GM21360 (cell line): ENCODE measurements around the gene FSTL4.

Experiments used
- ATAC-seq: cut with Tn5 transposase; IDR thresholded peaks from one replicate; pipeline ENCODE4 v1.9.1; 2021; ENCODE audit warnings: mild to moderate bottlenecking, moderate library complexity; ENCODE audit not compliant: unreplicated experiment

Gene FSTL4

GRCh38 chr5:133611357-133612248 lies 738 bp downstream of the FSTL4 start:
- no peak for ATAC-seq

- ATAC-seq, result no peak
These were observed 1.6 kb downstream of the FSTL4 start for GRCh38 chr5:133610489-133611356.

- no peak for ATAC-seq
These were observed 4.9 kb downstream of the FSTL4 start for GRCh38 chr5:133607451-133607850.

DNA sequence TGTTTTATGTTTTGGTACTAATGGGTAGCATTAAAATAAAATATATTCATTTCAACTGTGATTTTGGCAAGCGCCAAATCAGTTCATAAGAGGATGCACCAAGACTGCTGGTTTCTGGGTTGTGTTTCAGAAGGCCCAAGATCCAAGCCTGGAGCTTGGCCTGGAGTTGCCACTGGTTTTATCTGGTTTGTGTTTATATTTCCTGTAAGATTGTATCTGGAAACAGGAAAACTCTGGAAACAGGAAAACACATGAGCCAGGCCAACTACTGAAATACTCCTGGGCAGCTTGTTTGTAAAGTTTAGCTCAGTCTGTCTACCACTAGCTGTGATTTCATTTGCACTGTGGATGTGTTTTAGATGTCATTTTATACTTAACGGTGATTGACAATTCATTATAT lies 5.5 kb downstream of the FSTL4 start:
- no peak for ATAC-seq

GRCh38 chr5:133605323-133605722 lies 7.0 kb downstream of the FSTL4 start:
- ATAC-seq, result no peak

DNA sequence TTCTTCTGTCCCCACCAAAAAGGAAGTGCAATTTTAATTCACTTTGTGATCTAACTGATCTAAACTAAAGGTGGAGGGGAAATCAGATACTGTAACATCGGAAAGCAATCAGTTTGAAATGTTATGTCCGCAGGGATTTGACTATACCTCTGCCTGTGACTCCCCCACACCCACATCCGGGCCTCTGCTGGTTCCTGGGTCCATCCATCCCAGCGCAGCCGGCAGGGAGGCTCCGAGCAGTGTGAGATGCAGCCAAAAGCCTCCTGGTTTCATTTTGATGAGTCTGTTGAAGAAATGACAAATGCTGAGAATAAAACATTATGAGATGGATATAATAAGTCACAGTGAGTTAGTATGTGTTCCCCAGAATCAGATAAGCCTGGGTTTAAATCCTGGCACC lies 8.6 kb downstream of the FSTL4 start:
- no peak for ATAC-seq

GRCh38 chr5:133602835-133603380 lies 9.4 kb downstream of the FSTL4 start:
- ATAC-seq, result no peak

GRCh38 chr5:133599600-133599999 lies 12.7 kb downstream of the FSTL4 start:
- ATAC-seq, result no peak

GRCh38 chr5:133599044-133599443 lies 13.3 kb downstream of the FSTL4 start:
- no peak for ATAC-seq

- no peak for ATAC-seq
These were observed 16.3 kb downstream of the FSTL4 start for GRCh38 chr5:133596049-133596448.

DNA sequence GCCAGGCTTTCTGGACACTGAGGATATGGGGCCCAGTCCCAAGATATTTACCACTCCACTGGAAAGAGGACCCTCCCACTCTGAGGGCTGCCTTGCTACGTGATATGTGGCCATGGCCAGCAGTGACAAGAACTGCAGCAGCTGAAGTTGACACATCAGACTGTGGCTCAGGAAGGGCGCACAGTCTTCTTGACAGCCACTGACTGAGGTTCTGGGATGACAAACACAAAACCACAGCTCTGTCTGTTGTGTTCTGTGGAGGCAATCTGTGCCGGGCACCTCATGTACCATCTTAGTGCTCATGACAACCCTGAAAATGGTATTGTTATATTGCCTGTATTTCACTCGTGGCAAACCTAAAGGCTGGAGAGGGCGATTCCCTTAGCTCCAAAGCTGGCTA lies 16.9 kb downstream of the FSTL4 start:
- ATAC-seq, result no peak

DNA sequence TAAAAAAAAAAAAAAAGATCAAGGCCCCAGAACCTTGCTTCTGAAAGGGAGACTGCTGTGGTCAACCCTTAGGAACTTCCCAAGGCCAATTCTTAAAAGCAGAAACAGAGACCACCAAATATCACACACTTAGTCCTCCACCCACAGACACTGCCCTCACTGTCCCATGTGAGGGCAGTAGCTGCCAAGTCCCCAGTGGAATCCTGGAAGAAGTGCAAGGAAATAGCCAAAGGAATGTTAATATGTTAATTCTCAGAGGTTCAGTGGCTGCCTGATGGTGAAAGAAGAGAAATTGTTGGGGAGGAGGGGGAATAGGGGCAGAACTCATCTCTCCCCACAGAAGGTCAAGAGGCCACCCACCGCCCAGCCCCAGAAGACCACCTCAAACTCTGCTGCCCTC lies 23.1 kb downstream of the FSTL4 start:
- no peak for ATAC-seq

- ATAC-seq, result no peak
These were observed 29.4 kb downstream of the FSTL4 start for GRCh38 chr5:133582971-133583370.

DNA sequence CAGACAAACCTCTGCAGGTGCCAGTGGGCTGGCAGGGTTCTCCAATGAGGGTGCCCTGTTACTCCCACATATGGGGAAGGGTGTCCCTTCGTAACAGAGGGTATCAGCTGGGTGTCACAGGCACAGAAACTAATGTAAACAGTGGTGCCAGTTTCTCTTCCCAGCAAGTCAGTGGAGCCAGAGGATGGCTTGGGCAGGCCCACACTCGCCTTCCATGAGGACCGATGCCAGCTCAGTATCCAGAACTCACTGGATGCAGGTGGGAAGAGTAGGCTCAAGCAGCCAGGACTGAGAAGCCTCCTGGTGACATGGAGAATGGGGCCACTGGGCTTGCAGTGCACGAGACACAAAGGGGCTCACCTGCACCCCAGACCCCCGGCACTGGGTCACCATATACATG lies 30.4 kb downstream of the FSTL4 start:
- ATAC-seq, result no peak

- ATAC-seq, result no peak
These were observed 31.0 kb downstream of the FSTL4 start for GRCh38 chr5:133581348-133581747.

DNA sequence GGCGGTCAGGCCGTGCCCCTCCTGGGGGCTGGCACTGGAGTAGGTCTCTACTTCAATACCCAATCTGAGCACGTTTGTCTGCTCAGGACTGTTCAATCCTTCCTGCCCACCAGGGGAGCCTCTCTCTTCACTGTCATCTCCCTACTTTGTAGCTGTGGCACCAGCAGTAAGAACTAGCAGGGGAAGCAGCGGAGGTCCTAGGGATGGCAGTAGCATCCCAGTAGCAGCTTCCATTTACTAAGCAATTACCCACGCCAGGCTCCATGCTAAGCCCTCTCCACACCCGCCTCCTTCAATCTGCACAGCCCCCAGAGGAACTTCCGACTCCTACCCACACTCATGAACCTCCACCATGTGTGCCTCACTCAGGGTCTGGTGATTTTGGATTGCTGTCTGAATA lies 31.7 kb downstream of the FSTL4 start:
- no peak for ATAC-seq

DNA sequence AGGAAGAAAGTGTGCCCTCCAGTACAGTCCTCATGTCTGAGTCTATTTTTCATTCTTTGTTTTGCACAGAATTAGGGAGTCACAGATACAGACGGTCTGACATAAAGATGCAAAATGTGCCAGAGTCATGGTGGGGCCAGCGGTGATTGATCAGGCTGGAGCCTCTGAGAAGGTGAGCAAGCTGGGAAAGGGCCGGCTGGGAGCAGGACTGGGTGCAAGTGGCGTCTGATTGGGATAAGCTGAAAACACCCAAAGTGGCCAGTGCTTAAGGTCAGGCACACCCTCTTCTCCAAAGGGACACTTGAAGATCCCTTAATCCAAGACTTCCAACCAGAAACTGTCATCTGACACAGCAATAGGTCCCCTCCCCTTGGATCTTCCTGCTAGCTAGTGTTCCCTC lies 32.6 kb downstream of the FSTL4 start:
- ATAC-seq, result no peak

- no peak for ATAC-seq
These were observed 43.0 kb downstream of the FSTL4 start for GRCh38 chr5:133569347-133569746.

DNA sequence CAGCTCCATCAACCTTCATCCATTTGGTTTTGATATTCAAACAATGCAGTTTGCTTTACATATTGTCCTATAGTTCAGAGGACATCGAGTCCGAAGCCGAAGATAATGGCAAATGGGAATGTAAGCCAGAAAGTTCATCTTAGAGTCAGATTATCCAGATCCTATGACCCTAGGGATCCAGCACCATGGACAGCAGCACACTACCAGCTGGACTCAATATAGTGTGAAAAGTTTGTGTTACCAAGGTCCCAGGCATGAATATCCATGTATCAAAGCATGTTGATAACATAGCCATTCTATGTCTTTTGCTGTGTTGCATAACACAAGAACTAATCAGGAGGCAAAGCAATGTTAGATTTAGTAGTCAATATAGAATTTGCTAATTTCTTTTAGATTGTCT lies 46.3 kb downstream of the FSTL4 start:
- ATAC-seq, result no peak

DNA sequence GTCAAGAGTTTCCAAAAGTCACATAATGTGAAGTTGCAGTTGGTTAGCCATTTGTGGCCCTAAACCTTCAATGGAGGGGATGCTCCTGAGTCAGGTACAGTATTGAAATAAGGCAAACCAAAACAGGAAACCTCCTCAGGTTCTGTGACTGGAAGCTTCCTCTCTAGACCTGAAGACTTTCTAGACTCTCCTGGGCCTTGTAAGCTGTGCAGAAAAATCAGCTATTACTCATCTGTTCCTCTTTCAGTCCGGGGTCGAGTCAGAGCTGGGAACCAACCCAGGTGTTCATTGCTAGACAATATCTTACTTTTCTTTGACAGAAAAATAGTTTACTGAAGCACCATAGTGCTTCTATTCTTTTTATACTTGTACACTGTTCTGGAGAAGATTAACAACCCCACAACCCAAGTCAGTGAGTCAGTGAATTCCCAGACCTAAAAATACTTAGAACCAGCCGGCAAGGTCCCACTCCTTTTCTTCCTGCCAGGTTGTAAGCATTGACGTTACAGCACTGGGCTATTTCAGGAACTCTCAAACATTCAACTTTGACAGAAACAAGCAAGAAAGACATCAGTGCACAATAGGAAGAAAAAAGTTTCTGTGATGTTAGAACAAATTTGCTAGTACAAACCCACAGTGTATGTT lies 47.3 kb downstream of the FSTL4 start:
- ATAC-seq, result no peak

DNA sequence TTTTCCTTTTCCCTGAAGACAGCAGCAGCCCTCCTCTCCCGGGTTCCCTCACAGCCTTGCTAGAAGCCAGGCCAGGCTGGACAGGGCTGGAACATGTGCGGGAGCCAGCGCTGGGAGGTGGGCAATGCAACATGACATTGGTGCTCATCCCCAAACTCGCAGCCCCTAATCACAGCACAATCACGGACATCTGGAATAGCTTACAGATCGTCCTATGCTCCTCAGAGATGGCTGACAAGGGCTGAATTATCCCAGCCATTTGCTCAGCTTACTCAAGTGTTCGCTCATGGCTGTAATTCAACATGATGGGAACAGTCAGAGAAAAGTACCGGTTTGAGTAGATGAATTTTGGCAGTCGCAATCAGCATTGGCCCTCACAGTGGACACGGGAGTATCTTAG lies 49.8 kb downstream of the FSTL4 start:
- no peak for ATAC-seq
